LNCaP clone FGC (cell line): Measurements from ENCODE around the gene NUDC.
A peak's percentile ranks its signal among the peaks of the same experiment; 100 is the strongest.
"Not testable (repeated sequence)": the region's sequence is repeated elsewhere in the genome, so short reads cannot be mapped to it uniquely, and the experiment has no call there.

Experiments used
- DNase-seq: peaks from one replicate; pipeline ENCODE4 v3.0.0-alpha.2; 2011; ENCODE audit warnings: low read depth
- H3K4me3 ChIP-seq: 2 replicates; pipeline ENCODE4 v1.5.1; 2011; ENCODE audit warnings: mild to moderate bottlenecking, low read depth, low read length, control low read depth
- TF ChIP-seq, protein P1 (sequence below): IDR thresholded peaks from 2 replicates; pipeline ENCODE4 v1.5.1; 2012; ENCODE audit warnings: mild to moderate bottlenecking; ENCODE audit not compliant: control insufficient read depth, insufficient read depth; ENCODE audit errors: extremely low read depth

NUDC gene

GRCh38 chr1:26921540-26922430, at the start of gene NUDC:
Gene NUDC, plus strand, starts transcription at chr1:26921743. Its CDS starts 106 bp downstream, at chr1:26921849.
- DNase-seq = peak; percentile 93
- H3K4me3 ChIP-seq = peak within 1 kb of the TSS; percentile 99
- TF ChIP-seq, protein P1, sequence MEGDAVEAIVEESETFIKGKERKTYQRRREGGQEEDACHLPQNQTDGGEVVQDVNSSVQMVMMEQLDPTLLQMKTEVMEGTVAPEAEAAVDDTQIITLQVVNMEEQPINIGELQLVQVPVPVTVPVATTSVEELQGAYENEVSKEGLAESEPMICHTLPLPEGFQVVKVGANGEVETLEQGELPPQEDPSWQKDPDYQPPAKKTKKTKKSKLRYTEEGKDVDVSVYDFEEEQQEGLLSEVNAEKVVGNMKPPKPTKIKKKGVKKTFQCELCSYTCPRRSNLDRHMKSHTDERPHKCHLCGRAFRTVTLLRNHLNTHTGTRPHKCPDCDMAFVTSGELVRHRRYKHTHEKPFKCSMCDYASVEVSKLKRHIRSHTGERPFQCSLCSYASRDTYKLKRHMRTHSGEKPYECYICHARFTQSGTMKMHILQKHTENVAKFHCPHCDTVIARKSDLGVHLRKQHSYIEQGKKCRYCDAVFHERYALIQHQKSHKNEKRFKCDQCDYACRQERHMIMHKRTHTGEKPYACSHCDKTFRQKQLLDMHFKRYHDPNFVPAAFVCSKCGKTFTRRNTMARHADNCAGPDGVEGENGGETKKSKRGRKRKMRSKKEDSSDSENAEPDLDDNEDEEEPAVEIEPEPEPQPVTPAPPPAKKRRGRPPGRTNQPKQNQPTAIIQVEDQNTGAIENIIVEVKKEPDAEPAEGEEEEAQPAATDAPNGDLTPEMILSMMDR = no peak

DNA sequence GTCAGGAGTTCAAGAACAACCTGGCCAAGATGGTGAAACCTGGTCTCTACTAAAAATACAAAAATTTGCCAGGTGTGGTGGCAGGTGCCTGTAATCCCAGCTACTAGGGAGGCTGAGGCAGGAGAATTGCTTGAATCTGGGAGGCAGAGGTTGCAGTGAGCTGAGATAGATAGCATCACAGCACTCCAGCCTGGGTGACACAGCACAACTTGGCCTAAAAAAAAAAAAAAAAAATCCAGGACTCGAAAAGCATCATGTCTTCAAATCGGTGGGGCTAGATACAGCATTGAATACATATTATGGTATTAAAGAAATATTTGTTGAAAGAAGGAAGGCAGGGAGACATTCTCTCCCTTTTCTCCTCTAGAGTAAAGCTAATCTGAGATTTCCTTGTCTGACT, 48.4 kb upstream of the NUDC start:
- DNase-seq, H3K4me3 ChIP-seq: not testable (repeated sequence)

DNA sequence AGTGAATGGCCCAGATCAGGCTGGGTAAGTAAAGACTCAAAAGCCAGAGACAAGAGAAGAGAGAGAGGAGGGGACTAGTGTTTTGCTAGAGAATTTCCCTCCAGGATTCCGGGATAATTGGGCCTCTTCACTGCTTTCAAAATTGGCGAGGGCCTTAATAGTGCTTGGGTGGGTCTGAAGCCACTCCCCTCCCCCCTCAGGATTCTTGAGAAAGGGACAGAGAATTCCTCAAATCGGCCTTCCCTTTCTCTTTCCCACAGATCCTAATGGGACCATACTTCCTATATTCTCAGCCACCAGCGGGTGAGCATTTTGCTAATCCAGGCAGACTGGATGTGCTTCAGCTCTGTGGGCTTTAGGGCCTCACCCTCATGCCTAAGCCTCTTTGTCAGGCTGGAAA, 46.6 kb upstream of the NUDC start:
- DNase-seq = no peak
- H3K4me3 ChIP-seq = no peak overlapping the region
- TF ChIP-seq, protein P1 = no peak

DNA sequence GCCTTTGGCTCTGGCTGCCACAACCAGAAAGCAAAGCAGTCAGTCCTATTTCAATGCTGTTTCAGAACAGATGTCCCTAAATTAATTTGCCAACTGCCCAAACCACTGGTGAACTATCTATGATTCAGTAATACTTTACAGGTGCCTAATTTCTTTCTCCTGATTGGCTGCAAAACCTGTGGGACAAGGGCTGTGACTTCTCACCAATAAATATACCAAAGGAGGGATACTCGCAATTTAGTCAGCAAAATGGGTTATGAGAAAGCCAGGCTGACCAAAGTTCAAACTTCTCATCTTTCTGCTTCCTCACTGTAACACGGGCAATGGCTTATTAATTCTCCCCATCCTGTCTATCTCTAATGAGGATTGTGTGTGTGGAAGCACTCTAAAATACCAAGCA, 44.2 kb upstream of the NUDC start:
- DNase-seq = no peak
- TF ChIP-seq, protein P1 = no peak
- no peak overlapping the region for H3K4me3 ChIP-seq

GRCh38 chr1:26879793-26880192, 41.8 kb upstream of the NUDC start:
- H3K4me3 ChIP-seq = no peak overlapping the region
- DNase-seq = no peak
- TF ChIP-seq, protein P1 = no peak

GRCh38 chr1:26881611-26882010, 39.9 kb upstream of the NUDC start:
- DNase-seq = not testable (repeated sequence)

GRCh38 chr1:26882696-26883463, 38.7 kb upstream of the NUDC start:
- H3K4me3 ChIP-seq = no peak overlapping the region
- TF ChIP-seq, protein P1 = no peak
- DNase-seq = no peak

More at GRCh38 chr1:26881611-26882010, 39.9 kb upstream of the NUDC start:
- H3K4me3 ChIP-seq = not testable (repeated sequence)
